CD1c-positive myeloid dendritic cell (primary cell): ENCODE measurements around the gene NCR3LG1.
"Not testable (repeated sequence)": the region's sequence is repeated elsewhere in the genome, so short reads cannot be mapped to it uniquely, and the experiment has no call there.

Experiments used
- DNase-seq: peaks from one replicate; pipeline ENCODE4 v3.0.0-alpha.2; 2016; ENCODE audit errors: extremely low spot score

The NCR3LG1 gene

DNA sequence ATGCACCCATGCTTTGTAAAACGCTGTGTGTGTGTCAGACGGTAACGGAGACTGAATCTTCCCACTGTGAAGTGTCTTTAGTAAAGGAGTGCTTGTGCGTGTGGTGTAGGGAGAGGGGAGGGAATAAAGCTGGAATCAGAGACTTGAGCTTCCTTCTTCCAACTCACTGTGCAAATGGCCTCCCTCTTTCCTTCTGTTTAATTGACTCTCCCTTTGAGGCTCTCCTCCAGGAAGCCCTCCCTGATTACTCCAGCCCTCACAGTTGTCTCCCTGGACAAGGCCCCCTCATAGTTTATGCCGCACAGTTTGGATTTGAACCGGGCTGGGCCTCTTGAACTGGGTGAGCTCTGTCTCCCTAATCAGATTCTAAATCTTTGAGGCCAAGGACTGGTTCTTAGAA lies 59.8 kb downstream of the NCR3LG1 start:
- no peak for DNase-seq

DNA sequence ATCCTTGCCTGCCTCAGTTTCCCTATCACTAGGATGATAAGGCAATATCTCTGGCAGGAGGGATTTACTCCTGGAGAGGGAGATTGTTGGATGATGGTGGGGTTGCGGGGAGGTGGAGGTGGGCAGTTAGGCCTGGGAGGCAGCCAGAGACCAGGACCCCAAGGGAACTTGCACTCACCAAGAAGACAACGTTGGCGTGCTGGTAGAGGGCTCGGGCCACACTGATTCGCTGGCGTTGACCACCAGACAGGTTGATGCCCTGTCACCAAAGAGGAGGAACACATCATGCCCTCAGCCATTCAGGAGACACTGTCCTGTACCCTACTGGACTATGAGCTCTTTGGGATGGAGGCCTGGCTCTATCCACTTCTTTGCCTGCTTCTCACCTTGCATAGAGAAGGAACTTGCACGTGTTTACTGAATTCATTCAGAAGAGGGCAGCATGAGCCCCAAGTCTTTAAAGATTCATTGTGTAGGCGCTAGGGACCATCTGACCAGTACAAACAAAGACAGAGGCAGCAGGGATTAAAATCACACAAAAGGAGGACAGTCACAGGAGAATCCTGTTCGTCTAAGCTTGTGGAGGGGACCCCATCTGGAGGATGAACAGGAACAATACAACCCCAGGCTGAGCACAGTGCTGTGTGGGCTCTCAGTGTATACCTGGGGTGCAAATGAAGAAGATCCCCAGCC lies 61.0 kb downstream of the NCR3LG1 start:
- no peak for DNase-seq

DNA sequence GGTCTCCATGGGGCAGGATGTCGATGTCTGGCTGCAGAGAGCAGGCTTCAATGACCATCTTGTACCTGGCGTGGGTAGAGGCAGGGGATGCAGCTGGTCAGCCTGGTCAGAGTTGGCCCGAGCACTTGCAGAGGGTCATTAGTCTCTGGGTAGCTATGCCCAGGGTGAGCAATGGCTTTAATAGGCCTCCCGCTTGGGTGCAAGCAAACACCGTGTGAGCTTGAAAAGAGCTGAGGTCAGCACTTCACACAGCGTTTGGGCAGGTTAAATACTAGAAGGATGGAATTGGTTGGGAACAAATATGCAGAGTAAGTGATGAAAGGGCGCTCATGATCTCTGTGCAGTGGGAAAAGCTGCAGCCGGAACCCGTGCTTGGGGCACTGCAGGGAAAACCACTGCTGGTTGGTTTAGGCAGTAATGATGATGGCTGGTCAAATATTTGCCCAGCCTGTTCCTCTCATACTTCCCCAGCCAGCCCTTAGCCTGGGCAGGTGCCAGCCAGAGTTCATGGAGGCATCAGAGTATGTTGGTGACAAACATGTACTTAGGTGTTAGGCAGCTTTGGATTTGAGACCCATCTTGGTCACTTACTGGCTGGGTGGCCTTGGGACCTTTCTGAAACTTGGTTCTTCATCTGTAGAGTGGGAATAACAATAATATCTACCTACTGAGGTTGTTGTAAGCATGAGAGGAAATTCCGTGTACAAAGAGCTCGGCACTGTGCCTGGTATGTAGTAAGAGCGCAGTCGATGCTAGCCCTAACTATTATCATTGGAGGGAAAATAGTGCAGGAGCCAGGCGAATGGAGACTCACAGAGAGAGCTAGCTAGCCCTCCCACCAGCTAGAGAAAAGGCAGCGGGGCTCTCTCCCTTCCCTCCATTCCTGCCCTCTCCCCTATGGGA lies 62.1 kb downstream of the NCR3LG1 start:
- DNase-seq, result no peak

DNA sequence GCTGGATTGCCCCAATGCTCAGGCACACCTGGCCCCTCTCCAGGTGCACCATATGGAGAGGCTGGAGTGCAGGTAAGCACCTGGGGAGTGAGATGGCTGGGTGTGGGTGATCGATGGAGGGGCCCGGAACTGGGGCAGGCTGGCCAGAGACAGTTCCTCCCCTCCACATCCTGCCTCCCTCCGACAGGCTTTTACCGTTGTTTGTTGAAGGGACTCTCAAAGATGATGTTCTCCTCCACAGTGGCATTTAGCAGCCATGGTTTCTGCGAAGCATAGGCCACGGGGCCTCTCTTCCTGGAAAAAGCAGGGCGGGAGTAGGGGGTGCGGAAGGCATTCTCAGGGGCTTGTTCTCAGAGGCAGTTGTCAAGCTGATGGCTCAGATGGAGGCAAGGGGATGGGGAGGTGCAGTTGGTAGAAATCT lies 62.7 kb downstream of the NCR3LG1 start:
- no peak for DNase-seq

DNA sequence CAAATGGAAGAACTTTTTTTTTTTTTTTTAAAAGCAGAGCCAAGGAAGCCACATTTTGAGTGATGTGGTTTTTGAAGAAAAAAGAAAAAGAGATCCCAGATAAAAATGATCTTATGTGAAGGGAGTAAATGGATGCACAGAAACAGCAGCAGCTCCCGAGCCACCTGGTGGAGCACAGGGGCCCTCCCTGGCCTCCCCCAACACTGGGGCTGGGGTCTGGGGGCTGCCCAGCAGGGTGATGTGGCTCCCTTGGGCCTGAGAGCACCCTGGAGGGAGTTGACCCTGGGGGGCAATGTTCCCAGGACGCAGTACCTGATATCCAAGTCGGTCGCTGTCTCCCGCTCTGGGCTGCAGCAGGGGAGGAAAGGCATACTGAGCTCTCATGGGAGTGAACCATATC lies 63.4 kb downstream of the NCR3LG1 start:
- DNase-seq, result no peak

DNA sequence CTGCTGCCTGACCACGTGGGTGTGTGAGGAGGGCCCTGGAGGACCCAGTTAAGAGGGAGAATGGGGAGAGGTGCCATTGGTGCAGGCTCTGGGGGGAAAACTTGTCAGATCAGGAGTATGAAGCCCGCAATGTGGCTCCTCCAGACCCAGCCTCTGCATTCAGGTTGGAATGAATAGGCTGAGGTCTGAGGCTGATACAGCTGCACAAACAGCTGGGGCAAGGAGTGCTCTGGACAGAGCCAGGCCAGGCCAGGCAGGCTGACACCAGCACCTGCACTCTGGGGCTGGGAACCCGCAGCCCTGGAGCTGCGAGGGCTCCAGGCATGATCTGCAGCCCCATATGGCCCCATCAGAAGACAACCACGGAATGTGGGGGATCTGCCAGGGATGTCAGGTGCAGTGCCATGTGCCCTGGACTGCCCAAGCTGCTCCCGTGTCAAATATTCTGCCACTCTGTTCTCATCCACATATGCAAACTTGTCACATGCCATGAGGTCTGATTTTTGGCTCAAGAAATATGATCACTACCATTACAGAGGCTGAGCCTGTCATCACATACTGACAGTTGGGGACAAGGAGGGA lies 64.0 kb downstream of the NCR3LG1 start:
- no peak for DNase-seq

DNA sequence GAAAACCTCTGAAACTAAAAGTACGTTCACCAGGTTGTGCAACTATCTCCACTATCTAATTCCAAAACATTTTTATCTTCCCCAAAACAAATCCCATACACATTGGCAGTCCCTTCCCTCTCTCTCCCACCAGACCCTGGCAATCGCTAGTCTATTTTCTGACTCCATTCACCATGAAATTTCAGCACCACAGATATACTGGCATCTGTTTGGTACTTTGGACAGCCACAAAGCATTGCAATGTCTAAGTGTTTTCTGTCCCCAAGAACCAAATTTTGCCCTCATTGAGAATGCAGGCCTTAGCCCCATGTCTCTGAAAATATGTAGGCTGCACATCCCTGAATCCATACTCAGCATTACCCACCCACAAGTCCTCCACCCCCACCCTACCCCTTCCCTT lies 64.9 kb downstream of the NCR3LG1 start:
- DNase-seq, result no peak

DNA sequence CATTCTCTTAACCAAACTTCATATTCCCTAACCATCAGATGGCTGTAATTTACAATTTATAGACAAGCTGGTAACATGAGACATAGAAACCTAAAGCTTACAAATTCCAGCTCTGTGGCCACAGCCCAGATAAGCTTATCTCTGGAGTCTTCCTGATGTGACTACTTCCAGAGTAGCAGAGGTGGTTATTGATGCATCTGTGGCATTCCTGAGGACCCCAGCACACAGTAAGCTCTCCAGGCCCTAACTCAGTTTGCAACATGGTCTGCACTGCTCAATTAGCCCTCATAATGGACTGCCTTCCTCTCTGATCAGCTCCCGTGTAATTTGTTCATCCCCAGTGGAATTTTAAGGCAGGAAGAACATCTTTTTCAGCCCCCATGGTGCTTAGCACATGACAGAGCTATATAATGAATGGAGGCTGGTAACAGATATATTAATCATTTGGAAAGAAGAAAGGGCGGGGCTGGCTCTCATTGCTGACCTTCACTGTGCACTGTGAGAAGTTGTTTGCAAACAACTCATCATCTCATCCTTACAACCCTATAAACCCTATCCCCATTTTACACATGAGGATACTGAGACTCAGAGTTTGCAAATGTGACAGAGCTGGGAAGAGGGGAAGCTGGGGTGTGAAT lies 67.0 kb downstream of the NCR3LG1 start:
- DNase-seq, result no peak

DNA sequence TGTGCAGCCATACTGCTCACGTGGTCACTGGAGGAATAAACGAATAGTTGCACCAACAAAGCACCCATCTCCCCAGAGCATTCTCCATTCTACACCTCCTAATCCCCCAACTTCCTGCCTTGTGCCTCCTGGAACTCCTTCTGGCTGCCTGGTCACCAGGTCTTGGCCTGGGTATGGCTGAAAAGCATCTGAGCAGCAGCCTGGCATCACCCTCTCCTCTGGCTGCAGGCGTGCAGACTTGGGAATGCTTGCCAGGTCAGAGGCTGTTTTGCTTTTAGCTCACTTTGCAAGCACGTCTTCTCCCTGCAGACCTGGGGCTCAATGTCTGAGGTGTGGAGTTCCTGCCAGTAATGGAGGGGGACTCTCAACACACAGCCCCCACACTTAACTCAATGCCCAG lies 70.2 kb downstream of the NCR3LG1 start:
- DNase-seq, result no peak

DNA sequence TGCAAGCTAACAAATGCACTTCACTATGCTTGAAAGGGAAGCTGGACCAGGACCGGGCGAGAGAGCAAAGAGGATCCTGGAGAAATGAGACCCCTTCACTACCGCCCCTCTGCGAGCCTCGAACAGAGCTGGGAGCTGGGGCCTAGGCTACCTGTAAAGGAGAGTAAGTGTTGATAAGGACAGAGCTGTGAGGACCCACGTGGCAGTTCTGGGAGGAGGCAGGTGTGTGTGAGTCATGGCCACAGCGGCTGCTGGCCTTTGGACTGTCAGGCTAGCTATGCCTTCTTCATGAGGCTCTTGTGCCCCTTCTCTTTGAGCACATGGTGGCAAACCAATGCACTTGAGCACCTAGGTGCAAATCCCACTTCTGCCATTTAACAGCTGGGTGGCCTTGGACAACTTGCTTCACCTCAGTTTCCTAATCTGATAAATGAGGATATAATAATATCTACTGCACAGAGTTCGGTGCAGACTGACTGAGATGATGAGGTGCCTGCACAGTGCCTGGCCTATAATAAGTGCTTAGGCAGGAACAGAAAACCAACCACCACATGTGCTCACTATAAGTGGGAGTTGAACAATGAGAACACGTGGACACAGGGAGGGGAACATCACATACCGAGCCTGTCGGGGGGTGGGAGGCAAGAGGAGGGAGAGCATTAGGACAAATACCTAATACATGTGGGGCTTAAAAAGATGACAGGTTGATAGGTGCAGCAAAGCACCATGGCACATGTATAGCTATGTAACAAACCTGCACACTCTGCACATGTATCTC lies 72.1 kb downstream of the NCR3LG1 start:
- DNase-seq, result no peak

DNA sequence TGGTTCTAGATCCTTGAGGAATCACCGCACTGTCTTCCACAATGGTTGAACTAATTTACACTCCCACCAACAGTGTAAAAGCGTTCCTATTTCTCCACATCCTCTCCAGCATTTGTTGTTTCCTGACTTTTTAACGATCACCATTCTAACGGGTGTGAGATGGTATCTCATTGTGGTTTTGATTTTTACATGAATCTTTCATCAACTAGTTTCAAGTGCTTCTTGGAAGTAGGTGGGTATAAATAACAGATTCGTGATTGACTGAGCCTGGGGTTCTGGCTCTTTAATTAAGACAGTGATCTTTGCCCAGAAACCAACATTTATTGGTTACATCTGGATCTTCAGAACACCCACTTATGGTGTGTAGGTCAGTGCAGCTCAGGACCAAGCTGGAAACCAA lies 74.6 kb downstream of the NCR3LG1 start:
- DNase-seq, result not testable (repeated sequence)
